ENCODE measurements around the gene PRRT1. TPM values are rescaled to one million over a fixed set of nuclear protein-coding genes. Genes with fewer than 3 reads are reported as not detected.

PRRT1 gene
- total RNA-seq, 1 experiment from 2014 or later: 0.30 TPM

GRCh38 chr6:32182555-32182981, 30.8 kb upstream of the PRRT1 start:
- no peak for DNase-seq
- no peaks in the 10 kb centered on the region for H3K27me3 ChIP-seq
- H3K36me3 ChIP-seq: peaks cover 4% of the 10 kb centered on the region; the same call in 1 of the 2 replicates
- H3K27ac ChIP-seq: no peak overlapping the region
- no peaks in the 10 kb centered on the region for H3K9me3 ChIP-seq (replicated peaks)
- no peak overlapping the region for H3K4me3 ChIP-seq
- no peaks in the 10 kb centered on the region for H3K4me1 ChIP-seq

GRCh38 chr6:32181915-32182529, 30.3 kb upstream of the PRRT1 start:
- peaks cover 4% of the 10 kb centered on the region; the same call in 1 of the 2 replicates for H3K36me3 ChIP-seq
- DNase-seq: no peak
- no peak overlapping the region for H3K27ac ChIP-seq

GRCh38 chr6:32181148-32181702, 29.5 kb upstream of the PRRT1 start:
- no peaks in the 10 kb centered on the region for H3K9me3 ChIP-seq (replicated peaks)
- DNase-seq: no peak
- no peak overlapping the region for H3K4me3 ChIP-seq
- H3K27me3 ChIP-seq: no peaks in the 10 kb centered on the region
- no peaks in the 10 kb centered on the region for H3K36me3 ChIP-seq
- H3K4me1 ChIP-seq: no peaks in the 10 kb centered on the region
- H3K27ac ChIP-seq: no peak overlapping the region

More at GRCh38 chr6:32181915-32182529, 30.3 kb upstream of the PRRT1 start:
- Histone ChIP-seq H3K27me3 (no peaks in the 10 kb centered on the region), H3K9me3 (replicated peaks) (no peaks in the 10 kb centered on the region), H3K4me1 (no peaks in the 10 kb centered on the region), H3K4me3 (no peak overlapping the region)

DNA sequence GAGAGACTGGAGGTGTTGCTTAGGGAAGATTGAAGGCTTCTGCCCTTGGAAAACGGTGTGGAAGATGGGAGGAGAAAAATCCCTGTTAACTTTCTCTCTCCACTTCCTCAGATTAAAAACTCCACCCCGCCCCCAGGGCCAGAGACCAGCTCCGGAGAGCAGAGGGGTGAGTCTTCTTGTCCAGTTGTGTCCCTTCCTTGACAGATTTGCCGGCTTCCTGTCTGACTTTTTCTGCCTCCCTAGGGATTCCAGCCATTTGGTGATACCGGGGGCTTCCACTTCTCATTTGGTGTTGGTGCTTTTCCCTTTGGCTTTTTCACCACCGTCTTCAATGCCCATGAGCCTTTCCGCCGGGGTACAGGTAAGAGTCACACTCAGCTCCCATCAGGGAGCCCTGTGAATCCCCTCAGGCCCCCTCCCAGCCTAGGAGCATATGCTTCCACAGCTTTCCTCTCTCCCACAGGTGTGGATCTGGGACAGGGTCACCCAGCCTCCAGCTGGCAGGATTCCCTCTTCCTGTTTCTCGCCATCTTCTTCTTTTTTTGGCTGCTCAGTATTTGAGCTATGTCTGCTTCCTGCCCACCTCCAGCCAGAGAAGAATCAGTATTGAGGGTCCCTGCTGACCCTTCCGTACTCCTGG, 28.1 kb upstream of the PRRT1 start:
- no peak for DNase-seq
- no peak overlapping the region for H3K27ac ChIP-seq
- no peak overlapping the region for H3K4me3 ChIP-seq
- H3K4me1 ChIP-seq: peaks cover 3% of the 10 kb centered on the region; the same call in 1 of the 2 replicates
- H3K9me3 ChIP-seq (replicated peaks): no peaks in the 10 kb centered on the region
- no peaks in the 10 kb centered on the region for H3K27me3 ChIP-seq
- H3K36me3 ChIP-seq: no peaks in the 10 kb centered on the region

DNA sequence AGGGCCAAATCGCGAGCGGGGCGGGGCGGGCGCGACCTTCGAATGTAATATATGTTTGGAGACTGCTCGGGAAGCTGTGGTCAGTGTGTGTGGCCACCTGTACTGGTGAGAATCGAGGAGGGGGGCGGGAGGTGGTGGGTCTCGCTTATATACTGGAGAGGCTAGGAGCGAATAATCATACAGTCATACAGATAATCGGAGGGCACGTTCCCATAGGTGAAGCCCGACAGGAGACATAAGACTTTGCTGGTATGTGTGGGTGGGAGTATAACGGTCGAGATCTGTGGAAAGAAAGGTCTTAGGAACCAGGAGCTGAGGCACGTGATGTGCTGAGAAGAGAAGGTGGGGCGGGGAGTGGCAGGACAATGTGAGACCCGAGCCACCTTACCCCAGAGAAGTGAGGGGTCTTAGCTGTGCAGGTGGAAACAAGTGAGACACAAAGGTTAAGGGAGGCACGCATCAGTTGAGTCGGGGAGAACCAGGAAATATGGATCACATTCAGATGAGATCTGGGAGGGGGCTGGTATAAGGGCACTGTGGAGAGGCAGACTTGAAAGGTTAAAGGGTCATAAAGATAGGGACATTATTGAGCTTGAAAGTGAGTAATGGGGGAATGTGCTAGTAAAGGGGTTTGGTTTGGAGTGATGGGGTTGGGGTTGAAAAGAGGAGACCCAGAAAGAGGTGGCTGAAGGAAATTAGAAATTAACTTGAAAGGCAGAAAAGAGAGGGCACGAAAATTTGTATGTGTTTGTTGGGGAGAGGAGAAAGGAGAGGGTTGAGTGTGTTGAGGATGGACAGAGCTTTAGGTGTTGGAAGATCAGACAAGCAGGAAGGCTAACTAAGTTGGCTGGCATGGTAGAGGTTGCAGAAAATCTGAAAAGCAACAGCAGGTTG, 27.1 kb upstream of the PRRT1 start:
- H3K9me3 ChIP-seq (replicated peaks): no peaks in the 10 kb centered on the region
- H3K36me3 ChIP-seq: no peaks in the 10 kb centered on the region
- peak overlapping the region; percentile 62 for H3K4me3 ChIP-seq
- DNase-seq: no peak
- peak overlapping the region; percentile 80 for H3K27ac ChIP-seq
- no peaks in the 10 kb centered on the region for H3K27me3 ChIP-seq
- peaks cover 5% of the 10 kb centered on the region; the same call in 1 of the 2 replicates for H3K4me1 ChIP-seq

- DNase-seq: peak; percentile 98 to 99
- no peaks in the 10 kb centered on the region for H3K36me3 ChIP-seq
- H3K9me3 ChIP-seq (replicated peaks): no peaks in the 10 kb centered on the region
- no peaks in the 10 kb centered on the region for H3K27me3 ChIP-seq
- peaks cover 5% of the 10 kb centered on the region; the same call in 1 of the 2 replicates for H3K4me1 ChIP-seq
- peak within 1 kb of the TSS; percentile 80 for H3K27ac ChIP-seq
- peak within 1 kb of the TSS; percentile 62 for H3K4me3 ChIP-seq
Observed at GRCh38 chr6:32177788-32178546, 26.2 kb upstream of the PRRT1 start, which contains the start of gene RNF5. TSS of gene RNF5 (plus strand) at chr6:32178405. CDS start at chr6:32178512, 107 bp downstream.

GRCh38 chr6:32177183-32177787, 25.5 kb upstream of the PRRT1 start:
- no peaks in the 10 kb centered on the region for H3K36me3 ChIP-seq
- peak overlapping the region; percentile 80 for H3K27ac ChIP-seq
- no peaks in the 10 kb centered on the region for H3K9me3 ChIP-seq (replicated peaks)
- peak; percentile 67 to 78 for DNase-seq
- H3K4me1 ChIP-seq: peaks cover 5% of the 10 kb centered on the region; the same call in 1 of the 2 replicates
- no peaks in the 10 kb centered on the region for H3K27me3 ChIP-seq
- peak overlapping the region; percentile 62 for H3K4me3 ChIP-seq

- DNase-seq: no peak
- Histone ChIP-seq H3K36me3 (no peaks in the 10 kb centered on the region), H3K27me3 (no peaks in the 10 kb centered on the region), H3K4me1 (peaks cover 5% of the 10 kb centered on the region; the same call in 1 of the 2 replicates), H3K27ac (peak overlapping the region; percentile 80), H3K4me3 (peak overlapping the region; percentile 62), H3K9me3 (replicated peaks) (no peaks in the 10 kb centered on the region)
Observed at GRCh38 chr6:32176476-32177182, 24.9 kb upstream of the PRRT1 start.

DNA sequence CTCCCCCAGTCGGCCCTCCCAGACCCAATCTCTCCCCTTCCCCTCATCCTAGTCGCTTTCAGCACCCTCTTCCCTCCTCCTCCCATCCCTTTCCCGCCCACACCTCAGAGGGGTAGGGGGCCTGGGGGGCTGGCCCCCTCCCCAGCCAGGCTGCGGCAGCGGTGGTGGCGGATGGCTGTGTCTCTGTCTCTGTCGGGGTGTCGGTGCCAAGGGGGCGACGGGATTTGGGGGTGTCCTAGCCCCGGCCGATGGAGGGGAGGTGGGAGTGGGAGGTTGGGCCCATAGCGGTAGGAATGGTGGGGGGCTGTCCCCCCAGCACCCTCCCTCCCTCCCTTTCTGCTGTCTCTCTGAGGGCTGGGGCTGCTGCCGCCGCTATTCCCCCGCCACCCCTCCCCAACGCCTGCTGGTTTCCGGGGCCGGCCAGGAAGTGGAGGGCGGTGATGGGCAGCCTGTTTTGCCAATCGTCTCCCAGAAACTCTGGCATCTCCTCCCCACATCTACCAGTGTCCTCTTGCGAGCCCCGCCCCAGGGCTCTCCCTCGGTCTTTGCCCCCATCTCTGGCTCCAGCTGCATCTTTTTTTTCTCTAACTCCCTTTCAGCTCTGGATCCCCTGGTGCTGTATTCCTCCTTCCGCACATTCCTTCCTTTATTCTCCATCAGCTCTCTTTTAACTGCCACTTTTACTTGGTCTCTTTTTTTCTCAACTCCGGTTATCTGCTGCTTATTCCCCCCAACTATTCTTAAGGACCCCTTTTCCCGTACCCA, 24.2 kb upstream of the PRRT1 start, which contains the start of gene AGPAT1:
AGPAT1 (minus strand) TSS at position 374 of the 765 bp plus-strand sequence. CDS start 4,588 bp downstream, outside the sequence.
- H3K4me1 ChIP-seq: peaks cover 5% of the 10 kb centered on the region; the same call in 1 of the 2 replicates
- H3K9me3 ChIP-seq (replicated peaks): no peaks in the 10 kb centered on the region
- H3K27ac ChIP-seq: peak within 1 kb of the TSS; percentile 80
- H3K27me3 ChIP-seq: no peaks in the 10 kb centered on the region
- H3K36me3 ChIP-seq: 0 out of 2 replicates have a peak, but pooled peaks cover 2% of the 10 kb centered on the region
- peak; percentile 96 to 97 for DNase-seq
- peak within 1 kb of the TSS; percentile 62 for H3K4me3 ChIP-seq

GRCh38 chr6:32175322-32175710, 23.6 kb upstream of the PRRT1 start:
- Histone ChIP-seq H3K27me3 (no peaks in the 10 kb centered on the region), H3K9me3 (replicated peaks) (no peaks in the 10 kb centered on the region), H3K27ac (peak overlapping the region; percentile 23; the same call in 1 of the 2 replicates), H3K36me3 (0 out of 2 replicates have a peak, but pooled peaks cover 2% of the 10 kb centered on the region), H3K4me3 (peak overlapping the region; percentile 62), H3K4me1 (peaks cover 5% of the 10 kb centered on the region; the same call in 1 of the 2 replicates)
- no peak for DNase-seq

DNA sequence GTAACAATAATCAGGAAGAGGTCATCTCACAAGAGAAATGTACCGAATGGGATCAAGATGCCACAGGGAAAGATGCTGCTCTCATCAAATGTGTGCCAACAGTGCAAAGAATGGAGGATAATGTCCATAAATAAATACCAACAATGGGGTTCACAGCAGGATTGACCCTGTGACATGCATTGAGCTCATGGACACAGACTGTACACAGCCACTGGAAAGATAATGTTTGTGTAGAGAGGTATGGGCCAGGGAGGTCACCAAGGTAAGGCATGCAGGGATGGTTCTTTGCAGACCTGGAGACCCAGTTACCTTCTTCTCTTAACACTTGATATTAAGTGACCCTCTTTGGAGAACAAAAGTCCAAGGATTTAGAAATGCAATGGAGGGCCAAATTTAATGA, 22.7 kb upstream of the PRRT1 start:
- Histone ChIP-seq H3K4me1 (peaks cover 5% of the 10 kb centered on the region; the same call in 1 of the 2 replicates), H3K27me3 (no peaks in the 10 kb centered on the region), H3K27ac (no peak overlapping the region), H3K9me3 (replicated peaks) (no peaks in the 10 kb centered on the region), H3K36me3 (0 out of 2 replicates have a peak, but pooled peaks cover 2% of the 10 kb centered on the region), H3K4me3 (no peak overlapping the region)
- no peak for DNase-seq

DNA sequence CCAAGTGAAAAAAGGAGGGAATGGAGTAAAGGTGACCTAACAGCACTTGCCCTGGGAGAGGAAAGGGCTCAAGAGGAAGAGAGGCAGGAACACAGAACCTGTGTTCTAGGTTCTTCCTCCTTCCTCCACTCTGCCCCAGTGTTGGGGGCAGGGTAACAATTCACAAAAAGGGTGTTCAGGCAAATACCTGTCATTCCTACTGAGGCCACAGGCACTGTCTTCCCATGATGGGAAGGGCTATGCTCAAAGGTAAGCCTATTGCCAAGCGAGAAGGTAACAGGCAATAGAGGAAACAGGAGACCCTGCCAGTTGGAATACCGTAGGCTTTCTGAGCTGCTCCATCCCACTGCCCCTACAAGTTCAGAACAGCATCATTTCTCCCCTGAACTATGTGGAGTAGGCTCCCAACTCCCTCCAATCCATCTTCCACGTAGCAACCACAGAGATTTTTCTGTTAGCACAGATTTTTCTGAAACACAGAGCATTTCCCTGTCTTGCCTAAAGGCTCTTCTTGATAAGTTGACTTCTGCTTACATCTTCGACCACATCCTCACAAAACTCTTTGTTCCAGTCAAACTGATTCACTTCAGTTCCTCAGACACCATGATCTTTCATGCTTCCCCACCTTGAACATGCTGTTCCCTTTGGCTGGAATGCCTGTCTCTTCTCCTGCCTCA, 21.4 kb upstream of the PRRT1 start:
- peaks cover 2% of the 10 kb centered on the region; the same call in 1 of the 2 replicates for H3K36me3 ChIP-seq
- no peak overlapping the region for H3K4me3 ChIP-seq
- H3K4me1 ChIP-seq: peaks cover 5% of the 10 kb centered on the region; the same call in 1 of the 2 replicates
- no peaks in the 10 kb centered on the region for H3K9me3 ChIP-seq (replicated peaks)
- no peak for DNase-seq
- H3K27me3 ChIP-seq: no peaks in the 10 kb centered on the region
- H3K27ac ChIP-seq: no peak overlapping the region
